ENCODE measurements around the gene CDH4.

CDH4 gene

DNA sequence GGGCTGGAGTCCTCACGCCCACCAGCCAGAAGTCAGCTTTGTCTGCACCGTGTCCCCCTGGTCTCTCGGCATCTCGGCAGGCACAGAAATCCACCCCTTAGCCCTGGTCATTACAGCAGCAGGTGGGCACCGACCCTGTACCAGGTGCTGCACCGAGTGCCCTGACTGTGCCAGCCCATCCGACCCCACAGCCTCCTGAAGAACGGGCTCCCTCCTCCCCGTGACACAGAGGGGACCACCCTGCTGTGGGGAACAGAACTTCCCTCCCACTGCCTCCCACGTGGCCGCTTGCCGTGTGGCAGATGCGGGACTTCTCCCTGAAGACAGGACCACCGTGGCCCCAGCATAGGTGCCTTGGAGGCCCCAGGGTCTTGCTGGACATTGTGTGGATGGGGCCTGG lies 652.4 kb downstream of the CDH4 start:
- DNase-seq (ENCODE audit: low spot score) = no peak
- no peak for FAIRE-seq

DNA sequence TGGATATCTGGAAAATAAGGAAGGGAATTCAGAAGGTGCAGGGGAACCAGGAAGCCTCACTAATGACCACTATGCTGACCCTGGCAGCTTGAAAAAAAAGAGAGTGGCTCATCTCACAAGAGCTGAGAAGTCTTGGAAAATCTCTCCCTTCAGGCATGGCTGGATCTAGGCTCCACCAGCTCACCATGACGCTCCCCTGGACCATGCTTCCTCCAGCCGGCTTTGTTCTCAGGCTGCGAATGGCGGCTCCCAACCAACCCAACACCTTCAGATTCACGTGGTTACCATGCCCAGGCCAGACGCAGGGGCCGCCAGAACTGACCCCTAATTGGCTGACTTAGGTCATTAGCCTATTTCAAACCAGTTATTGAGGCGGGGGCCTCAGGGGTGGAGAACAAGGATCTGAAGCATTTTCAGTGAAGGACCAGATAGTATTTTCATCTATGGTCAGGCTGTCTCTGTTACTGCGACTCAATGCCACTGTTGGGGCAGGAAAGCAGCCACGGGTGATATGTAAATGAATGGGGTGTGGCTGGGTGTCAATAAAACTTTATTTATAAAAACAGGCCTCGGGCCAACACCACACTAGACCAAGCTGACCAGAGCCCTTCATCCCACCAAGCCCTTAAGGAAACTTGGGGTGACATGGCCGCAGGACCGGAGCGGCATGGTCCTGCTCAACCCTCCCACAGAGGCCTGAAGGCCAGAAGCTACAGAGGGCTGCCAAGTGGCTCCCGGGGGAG lies 653.9 kb downstream of the CDH4 start:
- no peak for FAIRE-seq
- no peak for DNase-seq (ENCODE audit: low spot score)

DNA sequence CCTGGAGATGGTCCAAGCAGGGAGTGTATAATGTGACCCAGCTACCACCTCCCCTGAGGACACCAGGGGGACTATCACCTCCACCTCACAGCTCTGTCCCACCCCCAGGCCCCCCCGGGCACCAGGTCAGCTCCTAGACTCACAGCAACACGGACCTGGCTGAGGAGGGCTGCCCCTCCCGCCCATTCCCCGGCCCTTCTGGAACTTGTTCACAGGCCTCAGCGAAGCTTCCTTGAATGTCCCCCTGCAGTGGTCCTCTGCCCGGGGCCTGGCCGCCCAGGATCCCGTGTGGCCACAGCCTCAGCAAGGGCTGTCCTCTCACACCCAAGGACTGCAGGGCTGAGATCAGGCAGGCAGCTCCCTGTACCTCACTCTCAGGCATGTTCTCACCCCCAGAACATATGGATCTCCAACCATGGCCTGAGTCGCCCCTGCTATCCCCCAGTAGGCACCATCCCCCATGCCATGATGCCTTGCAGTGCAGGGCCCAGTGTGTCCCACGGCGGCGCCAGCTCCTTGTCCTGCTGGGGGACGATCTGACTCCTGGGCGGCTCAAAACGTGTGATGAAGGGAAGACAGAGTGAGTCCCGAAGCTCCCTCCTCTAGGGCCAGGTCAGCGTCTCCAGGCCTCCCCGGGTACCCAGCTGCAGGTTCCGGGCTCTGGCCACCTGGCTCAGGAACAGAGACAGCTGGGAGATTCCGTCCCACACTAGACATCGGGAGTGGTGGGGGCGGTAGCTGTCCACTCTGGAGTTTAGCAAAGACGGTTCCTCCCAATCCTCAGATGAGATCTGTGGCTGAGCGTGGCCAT lies 655.2 kb downstream of the CDH4 start:
- DNase-seq (ENCODE audit: low spot score) = no peak
- FAIRE-seq = no peak

DNA sequence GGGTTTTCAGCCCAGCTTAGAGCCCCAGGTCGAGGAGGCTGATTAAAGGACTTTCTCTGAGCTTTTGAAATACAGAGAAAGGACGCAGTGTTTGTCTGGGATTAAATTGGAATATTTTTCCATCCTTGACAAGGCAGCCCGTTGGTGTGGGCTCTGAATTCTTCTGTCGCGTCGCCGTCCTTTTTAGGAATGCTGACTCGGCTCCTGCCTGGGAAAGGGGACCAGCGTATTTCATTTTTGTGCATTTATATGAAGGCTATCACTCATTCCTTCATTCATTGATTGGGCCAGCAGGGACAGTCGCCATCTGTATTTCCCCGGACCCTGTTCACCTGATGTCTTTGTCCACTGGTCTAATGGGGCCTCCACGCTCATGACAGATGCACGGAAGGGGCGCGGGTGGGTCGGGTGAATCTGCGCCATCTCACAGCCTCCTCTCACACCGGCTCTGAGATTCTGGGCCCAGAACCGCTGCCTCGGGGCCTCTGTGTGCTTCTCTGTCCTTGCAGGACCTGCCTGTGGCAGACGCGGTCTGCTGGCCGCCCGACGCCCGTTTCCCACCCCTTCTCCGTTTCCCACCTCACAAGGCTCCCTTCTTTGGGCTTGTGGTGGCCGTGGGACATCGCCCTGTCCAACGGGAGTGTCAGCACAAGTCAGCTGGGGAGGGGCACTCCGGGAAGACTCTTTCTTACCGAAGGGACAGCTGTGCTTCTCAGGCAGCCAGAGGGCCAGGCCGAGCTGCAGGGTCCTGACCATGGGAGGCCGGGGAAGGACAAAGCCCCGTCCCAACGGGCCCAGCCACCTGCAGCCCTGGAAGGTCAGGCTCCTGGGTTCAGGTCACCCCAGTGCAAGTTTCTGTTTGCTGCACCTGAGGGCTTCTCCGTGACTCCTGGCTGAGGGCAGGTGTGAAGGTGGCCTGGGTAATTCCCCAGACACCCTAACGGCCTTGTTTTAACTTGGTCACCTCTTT lies 656.3 kb downstream of the CDH4 start:
- DNase-seq (ENCODE audit: low spot score) (no peak), FAIRE-seq (no peak)

DNA sequence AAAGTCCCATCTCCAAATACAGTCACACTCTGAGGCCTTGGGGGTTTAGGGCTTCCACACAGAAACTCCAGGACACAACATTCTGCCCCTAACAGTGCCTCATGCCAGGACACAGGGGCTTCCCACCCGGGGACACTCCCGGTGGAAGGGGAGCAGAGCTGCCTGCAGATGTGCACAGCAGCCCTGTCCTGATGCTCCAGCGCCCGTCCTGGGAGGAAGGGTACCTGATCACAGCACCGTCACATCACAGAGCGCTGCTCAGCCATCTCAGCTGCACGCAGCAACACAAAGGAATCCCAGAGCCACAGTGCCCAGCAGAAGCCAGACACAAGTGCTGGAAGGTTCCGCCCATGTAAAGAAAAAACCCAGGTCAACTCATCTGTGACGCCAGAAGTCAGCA lies 657.0 kb downstream of the CDH4 start:
- no peak for FAIRE-seq

DNA sequence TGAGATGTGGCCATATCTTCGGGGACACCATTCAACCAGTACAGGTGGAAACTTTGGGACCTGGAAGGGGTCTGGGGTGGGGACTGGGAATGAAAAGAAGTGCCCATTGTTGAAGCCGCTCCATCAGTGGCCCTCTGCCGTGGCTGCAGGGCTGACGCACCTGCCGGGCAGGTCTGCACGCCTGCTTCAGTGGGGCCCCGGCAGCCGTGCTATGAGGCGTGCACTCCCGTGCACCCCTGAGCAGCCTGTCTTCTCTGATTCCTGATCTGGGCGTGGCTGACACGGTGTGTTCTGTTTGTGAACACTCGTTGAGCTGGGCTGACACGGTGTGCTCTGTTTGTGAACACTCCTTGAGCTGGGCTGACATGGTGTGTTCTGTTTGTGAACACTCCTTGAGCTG lies 657.8 kb downstream of the CDH4 start:
- DNase-seq (ENCODE audit: low spot score) (no peak), FAIRE-seq (no peak)

More for the DNA sequence above, 657.0 kb downstream of the CDH4 start:
- no peak for DNase-seq (ENCODE audit: low spot score)

DNA sequence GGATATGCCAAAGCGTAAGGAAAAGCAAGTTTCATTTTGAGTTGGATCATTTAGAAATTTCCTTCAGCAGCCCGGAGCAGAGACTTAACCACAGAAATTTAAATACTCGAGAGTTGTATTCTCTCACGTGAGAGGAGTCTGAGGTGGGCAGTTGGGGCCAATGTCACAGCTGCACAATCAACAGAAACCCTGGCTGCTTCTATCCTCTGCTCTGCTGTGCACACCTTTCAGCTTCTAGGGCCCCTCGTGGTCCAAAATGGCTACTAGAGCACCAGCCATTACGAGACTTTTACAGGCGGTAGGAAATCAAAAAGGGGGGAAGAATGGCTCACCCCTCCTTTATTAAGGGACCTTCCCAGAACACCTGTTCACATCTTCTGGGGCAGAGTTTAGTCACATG lies 659.8 kb downstream of the CDH4 start:
- no peak for FAIRE-seq
- no peak for DNase-seq (ENCODE audit: low spot score)

DNA sequence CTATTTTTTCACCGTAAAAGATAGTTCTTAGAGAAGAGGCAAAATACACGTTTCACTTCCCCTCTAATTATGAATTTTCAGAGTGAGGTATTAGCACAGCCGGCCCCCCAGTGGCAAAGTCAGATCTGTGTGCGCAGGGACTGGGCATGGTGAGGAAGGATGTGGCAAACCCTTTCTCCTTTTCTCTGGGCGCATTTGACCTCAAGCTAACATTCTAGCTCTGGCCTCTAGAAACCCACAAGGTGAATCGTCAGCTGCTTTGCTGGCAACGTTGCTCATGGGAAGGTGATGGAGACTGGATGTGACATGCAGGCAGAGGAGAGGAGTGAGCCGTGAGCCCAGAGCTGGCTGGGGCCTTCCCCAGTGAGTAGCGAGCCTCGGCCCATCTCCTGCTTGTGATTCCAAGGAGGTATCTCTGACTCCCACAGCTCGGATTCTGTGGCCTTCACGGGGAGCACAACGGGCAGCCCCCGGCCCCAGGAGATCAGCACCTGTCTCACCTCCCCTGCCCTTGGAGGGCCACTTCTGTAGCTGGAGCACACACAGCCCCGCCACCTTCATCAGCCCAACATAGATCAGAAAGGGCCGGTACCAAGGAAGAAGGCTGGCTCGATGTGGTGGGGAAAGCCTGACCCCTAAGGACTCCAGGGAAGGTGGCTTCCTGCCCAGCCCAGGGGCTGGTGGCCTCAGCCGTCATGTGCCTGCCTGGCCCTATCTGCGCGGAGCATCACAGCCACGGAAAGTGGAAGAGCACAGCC lies 660.8 kb downstream of the CDH4 start:
- no peak for DNase-seq (ENCODE audit: low spot score)
- no peak for FAIRE-seq

DNA sequence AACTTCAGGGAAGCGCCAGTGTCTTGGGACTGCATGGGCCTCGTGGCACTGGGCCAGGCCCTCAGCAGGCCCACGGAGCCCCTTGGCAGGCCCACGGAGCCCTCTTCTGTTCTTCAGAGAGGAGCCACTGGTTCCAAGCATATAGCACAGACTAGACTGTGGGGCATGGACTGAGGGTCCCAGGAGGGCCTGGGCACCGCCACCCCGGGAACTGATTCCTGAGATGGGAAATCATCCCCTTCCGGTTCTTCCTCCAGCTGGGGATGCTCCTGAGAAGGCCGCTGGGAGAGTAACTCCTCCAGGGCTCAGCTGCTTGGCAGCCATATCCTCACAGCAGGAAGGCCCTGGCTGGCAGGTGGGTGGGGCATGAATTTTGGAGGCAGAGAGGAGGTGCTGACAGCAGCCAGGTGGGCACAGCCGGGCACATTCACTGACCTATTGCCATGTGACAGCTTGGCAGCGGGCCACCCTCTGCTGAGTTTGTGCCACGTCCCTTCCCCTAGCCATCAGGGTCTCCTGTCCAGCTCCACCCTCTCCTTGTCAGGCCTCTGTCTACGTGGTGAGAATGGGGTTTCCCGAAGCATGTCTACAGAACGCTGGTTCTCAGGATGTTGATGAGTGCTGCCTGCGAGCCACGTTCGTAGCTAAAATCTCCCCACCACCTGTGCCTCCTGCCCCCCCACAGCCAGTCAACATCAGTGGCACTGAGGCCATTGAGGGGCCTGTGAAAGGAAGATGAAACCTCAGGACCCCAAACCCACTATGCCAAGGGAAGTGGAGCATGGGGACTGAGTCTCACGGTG lies 661.6 kb downstream of the CDH4 start:
- no peak for FAIRE-seq
- DNase-seq (ENCODE audit: low spot score) = no peak

DNA sequence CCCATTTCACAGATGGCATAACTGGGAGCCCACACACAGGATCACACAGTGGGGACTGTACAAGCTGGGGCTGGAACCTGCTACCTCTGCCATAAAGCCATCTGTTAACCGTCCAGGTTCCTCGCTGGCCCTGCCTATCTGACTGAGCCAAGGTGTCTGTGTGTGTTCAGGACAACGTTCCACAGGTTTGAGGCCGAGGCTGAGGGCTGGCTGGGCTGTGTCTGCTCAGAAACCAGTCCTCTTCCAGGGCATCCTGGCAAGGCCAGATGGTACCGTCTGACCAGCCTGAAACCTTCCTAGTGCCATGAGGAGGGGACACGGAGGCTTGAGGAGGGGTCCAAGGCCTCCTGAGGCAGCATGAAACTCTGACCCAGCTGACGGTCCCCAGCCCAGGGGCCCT lies 663.0 kb downstream of the CDH4 start:
- no peak for FAIRE-seq

DNA sequence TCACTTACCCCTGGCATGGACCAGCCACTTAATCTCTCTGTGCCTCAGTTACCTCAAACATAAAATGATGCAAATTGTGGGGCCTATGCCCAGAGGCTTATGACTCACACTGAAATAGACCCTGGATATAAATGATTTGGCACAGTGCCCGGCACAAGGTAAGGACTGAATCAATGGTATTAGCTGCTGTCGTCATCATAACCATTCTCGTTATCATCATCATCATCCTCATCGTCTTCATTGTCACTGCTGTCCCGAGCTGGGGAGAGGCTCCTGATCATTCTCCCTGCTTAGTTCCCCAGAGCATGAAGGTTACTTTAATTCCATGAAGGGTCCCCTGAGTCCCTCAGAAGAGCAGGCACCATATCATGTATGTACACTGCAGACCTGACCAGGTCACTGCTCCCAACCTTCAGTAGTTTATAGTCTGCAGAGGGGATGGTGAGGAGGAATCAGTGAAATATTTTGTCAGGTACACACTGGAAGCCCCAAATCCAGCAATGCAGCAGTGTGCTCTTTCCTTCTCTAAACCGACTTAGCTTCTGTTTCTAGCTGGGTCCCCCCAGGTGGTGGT lies 664.3 kb downstream of the CDH4 start:
- no peak for DNase-seq (ENCODE audit: low spot score)
- FAIRE-seq = no peak

More for the DNA sequence above, 663.0 kb downstream of the CDH4 start:
- no peak for DNase-seq (ENCODE audit: low spot score)

DNA sequence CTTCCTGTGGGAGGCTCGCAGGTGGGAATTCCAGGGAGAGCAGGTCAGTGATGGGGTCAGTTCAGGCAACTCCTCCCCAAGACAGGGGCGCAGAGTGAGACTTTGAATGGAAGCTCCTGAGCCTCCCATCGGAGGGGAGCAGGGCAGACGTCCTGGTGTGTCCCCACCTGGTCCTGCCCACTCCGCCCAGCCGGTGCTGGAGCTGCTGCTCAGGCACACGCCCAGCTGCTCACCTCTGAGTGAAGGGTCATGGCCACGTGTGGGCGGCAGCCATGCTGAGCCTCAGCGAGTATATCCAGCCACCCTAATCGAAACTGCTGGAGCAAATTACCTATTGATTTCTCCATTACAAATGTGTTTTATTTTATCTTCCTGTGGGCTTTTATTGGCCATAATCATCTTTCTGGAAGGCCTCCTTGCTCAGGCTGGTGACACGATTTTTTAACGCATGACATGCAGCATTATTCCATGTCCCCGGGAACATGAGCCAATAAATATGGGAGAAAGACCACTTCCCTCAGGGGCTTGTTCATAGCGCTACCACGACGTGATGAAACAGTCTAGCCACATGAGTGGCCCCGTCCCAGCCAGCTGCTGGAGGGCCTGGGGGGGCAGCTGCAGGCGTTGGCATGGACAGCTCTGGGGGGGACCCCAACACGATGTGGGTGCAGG lies 665.5 kb downstream of the CDH4 start:
- FAIRE-seq (no peak), DNase-seq (ENCODE audit: low spot score) (no peak)

DNA sequence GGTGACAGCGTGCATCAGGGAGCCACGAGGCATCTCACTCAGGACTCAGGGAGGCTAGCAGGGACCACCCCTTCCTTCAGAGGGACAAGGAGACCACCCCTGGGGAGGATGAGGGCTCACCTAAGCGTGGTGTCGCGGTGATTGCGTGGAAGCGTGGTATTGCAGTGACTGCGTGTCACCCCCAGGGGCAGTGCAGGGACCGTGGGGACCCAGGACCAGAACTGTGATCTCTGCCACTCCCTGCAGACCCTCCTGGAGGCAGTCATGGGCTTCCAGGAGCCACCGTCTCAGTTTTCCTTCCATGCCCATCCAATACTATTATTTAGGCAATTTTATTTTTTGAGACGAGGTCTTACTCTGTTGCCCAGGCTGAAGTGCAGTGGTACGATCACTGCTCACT lies 666.5 kb downstream of the CDH4 start:
- no peak for DNase-seq (ENCODE audit: low spot score)
- FAIRE-seq = no peak

DNA sequence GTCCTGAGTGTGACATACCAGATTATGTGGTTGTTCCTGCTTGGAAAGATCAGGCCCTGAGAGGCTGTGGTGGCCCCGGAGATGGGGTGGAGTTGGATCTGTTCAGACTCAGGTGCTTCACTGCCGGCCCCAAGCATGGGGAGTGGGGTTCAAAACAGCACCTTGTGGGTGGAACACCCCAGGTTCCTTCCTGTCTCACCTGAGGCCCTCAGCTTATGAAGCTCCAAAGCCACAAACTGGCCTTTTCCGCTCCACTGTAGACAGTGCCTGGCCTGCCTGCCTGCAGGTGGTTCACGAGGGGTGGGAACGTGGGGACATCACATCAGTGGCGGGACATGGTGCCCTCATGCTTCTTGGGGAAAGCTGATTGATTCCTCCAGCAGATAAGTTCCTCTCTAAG lies 667.2 kb downstream of the CDH4 start:
- FAIRE-seq (no peak), DNase-seq (ENCODE audit: low spot score) (no peak)

DNA sequence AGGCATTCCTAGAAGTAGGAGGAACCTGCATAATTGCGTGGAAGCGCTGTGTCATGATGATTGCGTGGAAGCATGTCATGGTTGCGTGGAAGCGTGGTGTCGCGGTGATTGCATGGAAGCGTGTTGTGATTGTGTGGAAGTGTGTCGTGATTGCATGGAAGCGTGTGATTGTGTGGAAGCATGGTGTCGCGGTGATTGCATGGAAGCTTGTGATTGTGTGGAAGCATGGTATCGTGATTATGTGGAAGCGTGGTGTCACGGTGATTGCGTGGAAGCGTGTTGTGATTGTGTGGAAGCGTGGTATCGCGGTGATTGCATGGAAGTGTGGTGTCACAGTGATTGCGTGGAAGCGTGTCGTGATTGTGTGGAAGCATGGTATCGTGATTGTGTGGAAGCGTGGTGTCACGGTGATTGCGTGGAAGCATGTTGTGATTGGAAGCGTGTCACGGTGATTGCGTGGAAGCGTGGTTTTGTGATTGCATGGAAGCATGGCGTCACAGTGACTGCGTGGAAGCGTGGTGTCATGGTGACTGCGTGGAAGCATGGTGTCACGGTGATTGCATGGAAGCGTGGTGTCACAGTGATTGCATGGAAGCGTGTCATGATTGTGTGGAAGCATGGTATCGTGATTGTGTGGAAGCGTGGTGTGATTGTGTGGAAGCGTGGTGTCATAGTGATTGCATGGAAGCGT lies 667.8 kb downstream of the CDH4 start:
- FAIRE-seq (no peak), DNase-seq (ENCODE audit: low spot score) (no peak)

DNA sequence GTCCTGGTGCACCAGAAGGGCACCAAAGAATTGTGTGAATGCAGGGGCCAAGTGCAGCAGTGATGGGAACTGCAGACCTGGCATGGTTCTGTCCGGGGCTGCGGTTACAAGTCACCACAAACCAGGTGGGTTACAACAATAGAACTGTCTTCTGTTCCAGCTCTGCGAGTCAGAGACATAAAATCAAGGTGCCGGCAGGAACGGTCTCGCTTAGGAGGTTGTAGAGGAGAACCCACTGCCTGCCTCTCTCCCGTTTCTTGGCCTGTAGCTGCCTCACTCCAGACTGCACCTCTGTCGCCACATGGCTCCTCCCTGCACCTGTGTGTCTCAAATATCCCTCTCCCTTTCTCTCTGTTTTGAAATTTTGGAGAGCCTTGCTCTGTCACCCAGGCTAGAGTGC lies 670.4 kb downstream of the CDH4 start:
- FAIRE-seq (no peak), DNase-seq (ENCODE audit: low spot score) (no peak)

DNA sequence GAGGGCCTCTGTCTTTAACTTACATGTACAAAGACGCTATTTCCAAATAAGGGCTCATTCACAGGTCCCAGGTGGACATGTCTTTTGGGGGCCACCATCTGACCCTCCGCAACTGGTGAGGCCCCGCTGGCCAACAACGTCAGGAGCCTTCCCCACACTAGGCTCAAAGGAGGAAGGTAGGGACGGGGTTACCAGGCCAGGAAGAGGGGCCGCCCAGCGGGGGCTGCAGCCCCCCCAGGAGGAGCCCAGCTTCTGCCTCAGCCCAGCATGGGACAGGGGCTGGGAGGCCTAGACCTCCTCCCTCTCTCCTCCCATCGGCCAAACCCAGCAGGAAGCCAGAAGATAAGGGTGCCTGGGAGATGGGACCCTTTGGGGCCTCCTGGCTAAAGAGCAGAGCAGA lies 670.9 kb downstream of the CDH4 start:
- DNase-seq (ENCODE audit: low spot score) (no peak), FAIRE-seq (no peak)

DNA sequence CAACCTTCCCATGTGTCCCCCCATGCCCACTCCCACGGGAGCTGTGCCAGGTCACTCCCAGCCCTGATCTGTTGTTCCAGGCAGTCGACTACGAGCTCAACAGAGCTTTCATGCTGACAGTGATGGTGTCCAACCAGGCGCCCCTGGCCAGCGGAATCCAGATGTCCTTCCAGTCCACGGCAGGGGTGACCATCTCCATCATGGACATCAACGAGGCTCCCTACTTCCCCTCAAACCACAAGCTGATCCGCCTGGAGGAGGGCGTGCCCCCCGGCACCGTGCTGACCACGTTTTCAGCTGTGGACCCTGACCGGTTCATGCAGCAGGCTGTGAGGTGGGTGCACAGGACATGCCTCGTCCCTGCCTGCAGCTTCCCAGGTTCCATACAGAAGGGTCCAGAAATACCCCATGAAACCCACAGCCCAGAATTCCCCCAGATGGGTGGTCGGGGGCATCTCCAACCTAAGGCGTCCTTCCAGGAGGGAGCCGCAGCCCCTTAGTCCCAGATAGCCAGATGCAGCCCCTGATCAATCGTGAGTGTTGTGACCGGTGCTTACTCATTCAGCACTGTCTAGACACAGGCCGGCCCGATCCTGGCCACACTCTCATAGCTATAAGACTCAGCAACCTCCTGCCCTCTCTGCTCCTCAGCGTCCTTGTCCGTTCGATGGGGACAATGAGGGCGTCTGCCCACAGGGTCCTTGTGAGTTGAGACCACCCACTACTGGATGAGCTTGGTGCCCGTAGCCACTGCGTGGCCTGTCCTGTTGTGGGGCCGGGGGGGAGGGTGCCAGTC lies 671.5 kb downstream of the CDH4 start:
- FAIRE-seq (no peak), DNase-seq (ENCODE audit: low spot score) (no peak)
